ENCODE measurements around the gene HIGD2A.
A peak's percentile ranks its signal among the peaks of the same experiment; 100 is the strongest.

HIGD2A gene

GRCh38 chr5:176396330-176396729, 7.8 kb downstream of the HIGD2A start:
- DNase-seq = no peak

- no peak for DNase-seq
Observed at GRCh38 chr5:176397736-176398420, 9.3 kb downstream of the HIGD2A start.

GRCh38 chr5:176400382-176401156, 12.0 kb downstream of the HIGD2A start:
- no peak for DNase-seq

- DNase-seq = peak; percentile 49
Observed at GRCh38 chr5:176401281-176402205, 13.0 kb downstream of the HIGD2A start.

GRCh38 chr5:176405656-176406435, 17.3 kb downstream of the HIGD2A start:
- DNase-seq = peak; percentile 14

GRCh38 chr5:176406436-176407052, 18.0 kb downstream of the HIGD2A start:
- DNase-seq = peak; percentile 54

GRCh38 chr5:176407456-176408251, 19.1 kb downstream of the HIGD2A start:
- DNase-seq = peak; percentile 41

GRCh38 chr5:176408252-176408573, 19.7 kb downstream of the HIGD2A start:
- peak; percentile 10 for DNase-seq

GRCh38 chr5:176408590-176408989, 20.0 kb downstream of the HIGD2A start:
- DNase-seq = peak; percentile 46

GRCh38 chr5:176409765-176410164, 21.2 kb downstream of the HIGD2A start:
- DNase-seq = peak; percentile 28

GRCh38 chr5:176410486-176411180, 22.1 kb downstream of the HIGD2A start:
- peak; percentile 47 for DNase-seq

- no peak for DNase-seq
Observed at GRCh38 chr5:176412517-176413254, 24.1 kb downstream of the HIGD2A start.

- no peak for DNase-seq
Observed at GRCh38 chr5:176413255-176413565, 24.7 kb downstream of the HIGD2A start.

- DNase-seq = no peak
Observed at GRCh38 chr5:176413709-176414191, 25.2 kb downstream of the HIGD2A start.

- DNase-seq = no peak
Observed at GRCh38 chr5:176414704-176415103, 26.2 kb downstream of the HIGD2A start.

- DNase-seq = no peak
Observed at GRCh38 chr5:176415240-176415951, 26.8 kb downstream of the HIGD2A start.

GRCh38 chr5:176415952-176416924, 27.7 kb downstream of the HIGD2A start, which contains the start of gene CLTB:
Gene CLTB (minus strand): TSS chr5:176416539. CDS start chr5:176416363, 176 bp downstream.
- peak; percentile 97 for DNase-seq

- no peak for DNase-seq
Observed at GRCh38 chr5:176416965-176417364, 28.4 kb downstream of the HIGD2A start.
